NB4 (cell line): ENCODE data around the gene PPP1R3D.

Source experiments
- MYC ChIP-seq: IDR thresholded peaks from 2 replicates; pipeline ENCODE4 v1.6.1; 2011; ENCODE audit warnings: low read depth, low read length
- POLR2A ChIP-seq: IDR thresholded peaks from 2 replicates; pipeline ENCODE4 v1.6.1; 2011; ENCODE audit warnings: mild to moderate bottlenecking; ENCODE audit not compliant: insufficient read length; ENCODE audit errors: extremely low read depth
- TF ChIP-seq, protein P1 (sequence below): IDR thresholded peaks from one replicate; pipeline ENCODE4 v1.5.1; 2012; ENCODE audit warnings: low read depth, low read length
- TF ChIP-seq, protein P2 (sequence below): IDR thresholded peaks from 2 replicates; pipeline ENCODE4 v1.6.1; 2011; ENCODE audit warnings: low read depth, low read length

DNA sequence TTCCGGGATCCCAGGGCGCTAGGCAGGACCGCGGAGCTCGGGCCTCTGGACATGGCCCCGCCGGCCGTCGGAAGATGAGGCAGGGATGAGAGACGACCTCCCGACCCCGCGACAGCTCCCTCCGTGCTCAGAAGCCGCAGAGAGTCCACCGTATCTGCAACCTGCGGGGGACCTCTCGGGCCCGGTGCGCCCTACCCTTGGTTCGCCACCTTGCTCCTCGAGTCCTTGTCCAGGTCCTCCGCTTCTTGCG lies 301 bp downstream of the PPP1R3D start:
- TF ChIP-seq, protein P1, sequence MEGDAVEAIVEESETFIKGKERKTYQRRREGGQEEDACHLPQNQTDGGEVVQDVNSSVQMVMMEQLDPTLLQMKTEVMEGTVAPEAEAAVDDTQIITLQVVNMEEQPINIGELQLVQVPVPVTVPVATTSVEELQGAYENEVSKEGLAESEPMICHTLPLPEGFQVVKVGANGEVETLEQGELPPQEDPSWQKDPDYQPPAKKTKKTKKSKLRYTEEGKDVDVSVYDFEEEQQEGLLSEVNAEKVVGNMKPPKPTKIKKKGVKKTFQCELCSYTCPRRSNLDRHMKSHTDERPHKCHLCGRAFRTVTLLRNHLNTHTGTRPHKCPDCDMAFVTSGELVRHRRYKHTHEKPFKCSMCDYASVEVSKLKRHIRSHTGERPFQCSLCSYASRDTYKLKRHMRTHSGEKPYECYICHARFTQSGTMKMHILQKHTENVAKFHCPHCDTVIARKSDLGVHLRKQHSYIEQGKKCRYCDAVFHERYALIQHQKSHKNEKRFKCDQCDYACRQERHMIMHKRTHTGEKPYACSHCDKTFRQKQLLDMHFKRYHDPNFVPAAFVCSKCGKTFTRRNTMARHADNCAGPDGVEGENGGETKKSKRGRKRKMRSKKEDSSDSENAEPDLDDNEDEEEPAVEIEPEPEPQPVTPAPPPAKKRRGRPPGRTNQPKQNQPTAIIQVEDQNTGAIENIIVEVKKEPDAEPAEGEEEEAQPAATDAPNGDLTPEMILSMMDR = no peak
- TF ChIP-seq POLR2A (no peak), MYC (no peak)
- TF ChIP-seq, protein P2, sequence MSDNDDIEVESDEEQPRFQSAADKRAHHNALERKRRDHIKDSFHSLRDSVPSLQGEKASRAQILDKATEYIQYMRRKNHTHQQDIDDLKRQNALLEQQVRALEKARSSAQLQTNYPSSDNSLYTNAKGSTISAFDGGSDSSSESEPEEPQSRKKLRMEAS = no peak
